Measurements from ENCODE around the gene TMEM140. TPM values are rescaled to one million over a fixed set of nuclear protein-coding genes. Genes with fewer than 3 reads are reported as not detected.

The TMEM140 gene
- total RNA-seq, 1 experiment from 2014 or later: not detected

- DNase-seq (ENCODE audit: low spot score): no peak
- POLR2A ChIA-PET (ENCODE audit: low non-redundant PET): no interaction called here
- no TSS peak for BruUV-seq (replicated peaks)
- TF ChIP-seq CTCF (conservative IDR thresholded peaks at IDR 0.05; ENCODE audit: low read depth, low read length): no peak
- TF ChIP-seq EZH2 (IDR thresholded peaks at IDR 0.05; ENCODE audit: borderline replicate concordance, low read depth, low read length, poor library complexity, severe bottlenecking): no peak
- Histone ChIP-seq H3K4me3 (ENCODE audit: low read depth, low read length, poor library complexity, severe bottlenecking) (no peak overlapping the region), H3K4me1 (ENCODE audit: insufficient read depth, low read length, poor library complexity, severe bottlenecking) (no peaks in the 10 kb centered on the region), H3K36me3 (ENCODE audit: insufficient read depth, low read length, poor library complexity, severe bottlenecking) (no peaks in the 10 kb centered on the region), H3K9me3 (ENCODE audit: low read depth, low read length, poor library complexity, severe bottlenecking) (no peaks in the 10 kb centered on the region), H3K27ac (ENCODE audit: low read depth, low read length, poor library complexity, severe bottlenecking) (no peak overlapping the region), H3K27me3 (replicated peaks; ENCODE audit: insufficient read depth, low read depth, low read length, poor library complexity) (no peaks in the 10 kb centered on the region)
- intact Hi-C loops (cut with micrococcal nuclease; ENCODE audit: unreplicated experiment): no loop called here
- CTCF ChIA-PET: no interaction called here
Observed at GRCh38 chr7:135197343-135197742, 49.5 kb downstream of the TMEM140 start.

- DNase-seq (ENCODE audit: low spot score): no peak
- ChIA-PET POLR2A (ENCODE audit: low non-redundant PET) (no interaction called here), CTCF (no interaction called here)
- intact Hi-C loops (cut with micrococcal nuclease; ENCODE audit: unreplicated experiment): no loop called here
- no peaks in the 10 kb centered on the region for H3K4me1 ChIP-seq (ENCODE audit: insufficient read depth, low read length, poor library complexity, severe bottlenecking)
- TF ChIP-seq CTCF (conservative IDR thresholded peaks at IDR 0.05; ENCODE audit: low read depth, low read length) (no peak), EZH2 (IDR thresholded peaks at IDR 0.05; ENCODE audit: borderline replicate concordance, low read depth, low read length, poor library complexity, severe bottlenecking) (no peak)
- no peaks in the 10 kb centered on the region for H3K36me3 ChIP-seq (ENCODE audit: insufficient read depth, low read length, poor library complexity, severe bottlenecking)
- H3K9me3 ChIP-seq (ENCODE audit: low read depth, low read length, poor library complexity, severe bottlenecking): no peaks in the 10 kb centered on the region
- H3K27ac ChIP-seq (ENCODE audit: low read depth, low read length, poor library complexity, severe bottlenecking): no peak overlapping the region
- no peaks in the 10 kb centered on the region for H3K27me3 ChIP-seq (replicated peaks; ENCODE audit: insufficient read depth, low read depth, low read length, poor library complexity)
- no peak overlapping the region for H3K4me3 ChIP-seq (ENCODE audit: low read depth, low read length, poor library complexity, severe bottlenecking)
- no TSS peak for BruUV-seq (replicated peaks)
Observed at GRCh38 chr7:135197906-135198655, 50.2 kb downstream of the TMEM140 start.

- no peak for DNase-seq (ENCODE audit: low spot score)
- no peaks in the 10 kb centered on the region for H3K9me3 ChIP-seq (ENCODE audit: low read depth, low read length, poor library complexity, severe bottlenecking)
- no peak overlapping the region for H3K27ac ChIP-seq (ENCODE audit: low read depth, low read length, poor library complexity, severe bottlenecking)
- H3K27me3 ChIP-seq (replicated peaks; ENCODE audit: insufficient read depth, low read depth, low read length, poor library complexity): no peaks in the 10 kb centered on the region
- no peaks in the 10 kb centered on the region for H3K36me3 ChIP-seq (ENCODE audit: insufficient read depth, low read length, poor library complexity, severe bottlenecking)
- H3K4me1 ChIP-seq (ENCODE audit: insufficient read depth, low read length, poor library complexity, severe bottlenecking): no peaks in the 10 kb centered on the region
- no peak for TF ChIP-seq CTCF (conservative IDR thresholded peaks at IDR 0.05; ENCODE audit: low read depth, low read length)
- no peak for TF ChIP-seq EZH2 (IDR thresholded peaks at IDR 0.05; ENCODE audit: borderline replicate concordance, low read depth, low read length, poor library complexity, severe bottlenecking)
- ChIA-PET POLR2A (ENCODE audit: low non-redundant PET) (no interaction called here), CTCF (no interaction called here)
- intact Hi-C loops (cut with micrococcal nuclease; ENCODE audit: unreplicated experiment): no loop called here
- H3K4me3 ChIP-seq (ENCODE audit: low read depth, low read length, poor library complexity, severe bottlenecking): no peak overlapping the region
- BruUV-seq (replicated peaks): no TSS peak
Observed at GRCh38 chr7:135199439-135199838, 51.6 kb downstream of the TMEM140 start.

Measured in A673 (cell line).